Ammon's horn (tissue), 1 donor: Measurements from ENCODE around the gene INSYN1.
"Not testable (repeated sequence)": the region's sequence is repeated elsewhere in the genome, so short reads cannot be mapped to it uniquely, and the experiment has no call there.

Experiments
- DNase-seq: peaks from one replicate; pipeline ENCODE4 v3.0.0-alpha.2; 2016; ENCODE audit warnings: low spot score

The INSYN1 gene, protein sequence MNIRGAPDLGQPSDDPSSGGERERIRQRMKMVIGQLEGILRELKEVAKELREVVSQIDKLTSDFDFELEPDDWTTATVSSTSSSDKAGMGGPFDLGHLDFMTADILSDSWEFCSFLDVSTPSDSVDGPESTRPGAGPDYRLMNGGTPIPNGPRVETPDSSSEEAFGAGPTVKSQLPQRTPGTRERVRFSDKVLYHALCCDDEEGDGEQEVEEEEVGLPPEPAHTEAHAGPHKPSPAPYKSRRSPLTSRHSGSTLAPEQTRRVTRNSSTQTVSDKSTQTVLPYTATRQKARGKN

DNA sequence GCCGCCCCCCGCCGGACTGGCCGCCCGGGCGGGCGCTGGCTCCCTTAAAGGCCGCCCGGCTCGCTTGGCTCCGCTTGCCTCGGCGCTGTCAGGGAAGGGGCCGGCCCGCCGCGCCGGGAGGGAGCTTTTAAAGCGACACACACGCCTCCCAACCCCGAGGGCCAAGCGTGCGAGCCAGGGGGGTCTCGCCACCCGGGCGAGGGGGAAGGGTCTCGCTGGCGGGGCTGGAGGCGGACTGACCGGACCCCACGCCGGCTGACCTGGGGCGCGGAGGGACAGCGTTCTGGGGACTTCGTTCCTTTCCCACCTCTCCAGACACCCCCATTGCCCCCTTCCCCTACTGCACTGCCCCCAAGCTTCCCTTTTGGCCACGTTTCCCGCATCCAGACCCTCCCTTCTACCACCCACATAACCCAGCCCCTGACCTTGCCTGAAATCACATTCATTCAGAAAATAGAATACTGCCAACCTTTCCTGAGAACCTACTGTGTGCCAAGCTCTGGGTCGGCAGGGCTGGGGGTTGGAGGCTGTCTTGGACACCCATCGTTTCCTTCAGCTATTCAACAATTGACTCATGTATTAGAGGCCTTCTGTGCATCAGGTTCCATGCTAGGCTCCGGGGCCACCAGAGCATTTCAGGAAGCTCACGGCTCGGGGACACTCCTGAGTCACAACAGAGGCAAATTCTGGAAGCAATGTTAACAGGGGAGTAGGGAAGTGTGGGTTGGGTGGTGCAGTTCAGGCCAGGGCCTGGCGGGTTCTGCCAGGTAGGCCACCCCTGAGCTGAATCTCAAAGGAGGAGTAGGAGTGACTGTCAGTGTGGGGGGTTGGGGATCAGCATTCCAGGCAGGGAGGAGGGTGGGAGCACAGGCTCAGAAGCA lies at the start of gene INSYN1:
TSS of gene INSYN1 (minus strand) at position 102 of the 881 bp plus-strand sequence. CDS start 2,221 bp downstream, outside the sequence.
- peak; percentile 59 for DNase-seq

DNA sequence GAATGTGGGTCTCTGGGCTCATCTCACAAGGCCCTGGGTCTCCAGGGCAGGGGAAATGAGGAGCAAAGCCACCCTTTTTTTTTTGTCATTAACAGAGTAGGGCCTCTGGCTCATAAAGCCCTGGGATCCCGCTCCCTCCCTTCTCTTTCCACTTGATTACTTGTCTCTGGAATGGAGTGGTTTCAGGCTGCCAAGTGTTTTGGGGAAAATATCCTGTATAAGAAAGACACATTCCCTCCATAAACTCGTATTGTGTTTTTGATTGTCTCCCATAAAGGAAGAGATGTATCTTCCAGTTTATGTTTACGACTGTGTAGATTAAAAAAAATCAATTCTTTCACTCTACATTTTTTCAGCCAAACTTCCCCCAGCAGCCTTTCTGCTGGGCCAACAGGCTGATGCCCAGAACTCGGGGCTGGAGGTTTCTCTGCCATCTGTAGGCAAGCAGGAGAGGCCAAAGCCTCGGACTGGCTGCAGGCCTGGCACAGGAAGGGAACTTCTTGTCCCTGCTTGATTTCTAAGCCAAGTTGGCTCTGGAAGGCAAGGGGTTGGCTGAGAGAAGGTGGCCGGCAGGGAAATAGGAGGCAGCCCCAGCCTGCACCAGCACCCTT lies 49.4 kb upstream of the INSYN1 start:
- DNase-seq: peak; percentile 80

DNA sequence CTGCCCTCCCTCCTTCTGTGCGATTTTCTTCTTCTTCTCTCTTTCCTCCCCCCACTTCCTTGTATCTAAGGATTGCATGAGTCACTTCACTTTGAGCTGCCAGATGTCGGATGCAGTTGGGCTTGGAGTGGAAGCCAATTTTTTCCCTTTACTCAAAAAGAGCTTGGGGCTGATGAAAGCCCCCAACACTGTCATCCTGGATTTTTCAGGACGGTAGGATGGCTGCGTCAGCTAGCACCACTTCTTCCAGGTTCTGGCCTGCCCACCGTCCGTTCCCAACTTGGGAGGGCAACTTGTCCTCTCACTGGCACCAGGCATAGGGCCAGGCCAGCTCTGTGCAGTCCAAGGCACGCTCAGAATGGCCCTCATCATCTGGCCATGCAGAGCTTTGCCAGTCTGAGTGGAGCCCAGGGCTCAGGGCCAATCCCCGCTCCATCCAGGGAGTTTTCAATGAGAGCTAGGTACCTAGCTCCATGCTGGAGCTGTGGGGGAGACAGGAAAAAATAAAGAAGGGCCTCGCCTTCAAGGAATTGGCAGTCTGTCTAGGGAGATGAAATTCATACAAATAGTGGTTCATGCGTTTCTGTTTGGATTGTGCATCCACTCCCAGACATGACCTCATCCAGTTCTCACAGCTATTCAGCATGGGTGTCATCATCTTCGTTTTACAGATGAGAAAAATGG lies 47.7 kb upstream of the INSYN1 start:
- peak; percentile 83 for DNase-seq

DNA sequence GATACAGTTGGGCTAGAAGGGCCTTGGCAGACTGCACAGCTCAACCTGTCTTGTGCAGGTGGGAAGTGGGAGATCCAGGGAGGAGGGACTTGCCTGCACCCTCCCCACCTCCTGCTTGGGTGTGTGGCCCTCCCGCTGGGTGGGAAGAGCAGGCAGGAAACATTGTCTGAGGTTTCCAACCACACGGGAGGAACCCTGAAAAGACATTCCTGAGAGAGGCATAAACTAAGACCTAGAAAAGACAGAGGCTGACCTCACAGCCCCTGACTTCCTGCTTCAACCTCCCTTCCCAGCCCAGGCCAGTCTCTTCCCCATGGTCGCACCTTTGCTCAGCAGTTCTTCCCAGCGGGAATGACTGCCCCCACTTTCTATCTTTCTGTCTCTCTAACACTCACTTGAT lies 46.3 kb upstream of the INSYN1 start:
- no peak for DNase-seq

DNA sequence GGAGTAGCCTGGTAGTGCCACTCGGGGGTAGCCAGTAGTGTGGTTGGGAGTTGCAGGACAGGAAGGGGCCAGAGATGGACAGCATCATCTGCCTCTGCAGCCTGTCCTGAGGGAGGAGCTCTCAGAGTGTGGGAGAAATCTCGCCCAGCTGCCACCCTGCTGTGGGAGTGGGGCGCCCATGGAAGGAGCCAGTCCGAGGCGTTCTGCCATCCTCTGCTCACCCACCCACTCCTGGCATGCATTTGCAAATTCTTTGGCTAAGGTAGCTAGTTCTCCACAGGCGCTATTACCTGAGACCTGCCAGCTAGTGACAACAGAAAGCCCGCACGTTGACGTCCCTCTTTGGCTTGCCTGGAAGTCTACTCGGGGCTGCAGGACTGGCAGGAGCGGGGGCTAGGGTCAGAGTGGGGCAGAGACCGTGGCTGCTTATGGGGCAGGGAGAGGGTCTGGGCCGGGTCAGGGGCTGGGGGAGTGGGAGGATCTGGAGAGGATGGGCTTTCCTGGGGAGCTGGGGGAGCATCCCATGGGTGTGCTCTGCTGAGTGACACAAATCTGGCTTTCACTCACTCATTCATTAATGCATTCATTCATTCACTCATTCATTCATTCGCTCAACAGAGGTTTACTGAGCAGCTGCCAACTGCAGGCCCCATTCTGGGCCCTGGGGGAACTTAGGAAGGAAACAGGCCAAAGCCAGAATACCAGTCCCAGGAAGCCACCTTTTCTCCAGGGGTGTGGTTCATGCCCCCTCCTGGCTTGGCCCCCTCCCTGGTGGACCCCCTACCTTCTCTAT lies 44.4 kb upstream of the INSYN1 start:
- DNase-seq: no peak

DNA sequence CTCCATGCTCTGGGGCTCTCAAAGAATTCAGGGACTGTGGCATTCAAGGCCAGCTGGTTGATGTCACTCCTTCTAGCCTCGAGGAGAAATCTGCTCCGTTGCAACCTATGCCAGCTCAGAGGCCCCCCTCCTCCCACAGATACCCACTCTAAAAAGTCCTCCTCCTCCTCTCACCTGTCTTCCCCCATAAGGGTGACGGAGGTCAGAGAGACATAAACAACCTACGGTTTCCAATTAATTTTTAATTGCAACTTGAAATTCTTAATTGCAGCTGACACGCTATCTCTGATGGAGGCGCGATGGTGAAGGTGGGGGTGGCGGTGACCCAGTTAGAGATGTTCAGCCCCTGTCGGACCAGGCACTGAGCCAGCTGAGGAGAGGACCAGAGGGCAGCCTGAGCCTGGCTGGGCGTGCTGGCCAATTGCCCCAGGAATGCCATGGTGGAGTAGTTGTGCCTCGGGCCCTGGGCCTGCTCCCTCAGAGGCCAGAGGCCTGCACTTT lies 43.2 kb upstream of the INSYN1 start:
- DNase-seq: peak; percentile 46

DNA sequence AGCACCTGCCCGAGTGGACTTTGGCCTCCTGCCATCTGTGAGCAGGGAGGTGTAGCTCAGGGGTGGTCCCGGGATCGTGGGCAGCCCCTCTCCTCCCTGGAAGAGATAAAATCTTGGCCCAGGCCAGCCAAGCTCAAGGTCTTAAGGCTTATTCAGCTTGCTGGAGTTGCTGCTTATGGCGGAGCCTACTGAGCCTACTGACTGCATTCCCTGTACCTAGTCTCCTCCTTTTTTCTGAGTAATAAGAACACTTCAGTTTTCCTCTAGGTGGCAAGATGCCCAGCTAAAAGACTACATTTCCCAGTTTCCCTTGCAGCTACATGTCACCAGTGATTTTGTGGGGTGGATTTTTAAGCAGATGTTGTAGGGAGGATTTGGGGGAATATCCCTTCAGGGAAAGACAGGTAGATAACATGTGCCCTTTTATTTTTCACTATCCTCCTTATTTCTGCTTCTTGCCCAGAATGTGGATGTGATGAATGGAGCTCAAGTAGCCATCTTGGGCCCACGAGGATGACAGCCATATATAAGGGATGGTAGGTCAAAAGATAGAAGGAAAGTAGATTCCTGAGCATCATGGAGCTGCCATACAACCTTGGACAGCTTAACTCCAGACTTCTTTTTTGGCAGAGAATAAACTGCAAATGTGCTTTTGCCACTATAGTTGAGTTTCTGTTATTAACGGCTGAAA lies 41.4 kb upstream of the INSYN1 start:
- no peak for DNase-seq

DNA sequence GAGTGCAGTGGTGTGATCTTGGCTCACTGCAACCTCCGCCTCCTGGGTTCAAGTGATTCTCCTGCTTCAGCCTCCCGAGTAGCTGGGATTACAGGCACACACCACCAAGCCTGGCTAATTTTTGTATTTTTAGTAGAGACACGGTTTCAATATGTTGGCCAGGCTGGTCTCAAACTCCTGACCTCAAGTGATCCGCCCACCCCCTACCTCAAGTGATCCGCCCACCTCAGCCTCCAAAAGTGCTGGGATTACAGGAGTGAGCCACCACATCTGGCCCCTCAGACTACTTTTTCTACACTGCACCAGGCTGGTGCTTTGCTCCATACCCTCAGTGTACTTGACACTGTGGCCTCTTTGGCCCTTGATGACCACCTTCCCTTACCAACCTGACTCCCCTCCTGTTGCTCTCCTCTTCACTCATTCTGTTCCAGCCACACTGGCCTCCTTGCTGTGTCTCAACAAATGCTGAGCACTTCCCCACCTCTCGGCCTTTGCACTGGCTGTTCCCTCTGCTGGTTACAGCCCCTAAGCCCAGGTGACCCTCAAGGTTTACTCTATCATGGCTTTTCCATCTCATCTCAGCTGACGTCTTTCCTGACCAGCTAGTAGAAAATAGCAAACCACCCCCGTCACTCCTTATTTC lies 39.9 kb upstream of the INSYN1 start:
- not testable (repeated sequence) for DNase-seq

DNA sequence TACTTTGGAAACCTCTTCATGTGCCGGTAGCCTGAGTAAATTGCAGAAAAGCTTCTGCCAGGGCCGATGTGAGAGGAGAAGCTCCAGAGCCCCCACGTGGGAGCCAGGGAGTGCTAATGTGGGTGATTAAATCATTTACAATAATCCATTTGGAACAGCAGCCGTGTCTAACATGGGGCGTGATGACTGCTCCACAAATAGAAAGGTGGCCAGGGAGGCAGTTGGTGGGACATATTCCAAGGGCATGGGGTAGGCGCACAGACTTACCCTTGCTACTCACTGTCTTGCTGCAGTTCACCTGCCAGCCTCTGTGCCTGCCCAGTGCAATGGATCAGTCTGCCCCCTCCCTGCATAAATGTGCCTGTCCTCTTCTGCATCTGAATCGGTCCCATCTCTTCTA lies 39.3 kb upstream of the INSYN1 start:
- DNase-seq: no peak

DNA sequence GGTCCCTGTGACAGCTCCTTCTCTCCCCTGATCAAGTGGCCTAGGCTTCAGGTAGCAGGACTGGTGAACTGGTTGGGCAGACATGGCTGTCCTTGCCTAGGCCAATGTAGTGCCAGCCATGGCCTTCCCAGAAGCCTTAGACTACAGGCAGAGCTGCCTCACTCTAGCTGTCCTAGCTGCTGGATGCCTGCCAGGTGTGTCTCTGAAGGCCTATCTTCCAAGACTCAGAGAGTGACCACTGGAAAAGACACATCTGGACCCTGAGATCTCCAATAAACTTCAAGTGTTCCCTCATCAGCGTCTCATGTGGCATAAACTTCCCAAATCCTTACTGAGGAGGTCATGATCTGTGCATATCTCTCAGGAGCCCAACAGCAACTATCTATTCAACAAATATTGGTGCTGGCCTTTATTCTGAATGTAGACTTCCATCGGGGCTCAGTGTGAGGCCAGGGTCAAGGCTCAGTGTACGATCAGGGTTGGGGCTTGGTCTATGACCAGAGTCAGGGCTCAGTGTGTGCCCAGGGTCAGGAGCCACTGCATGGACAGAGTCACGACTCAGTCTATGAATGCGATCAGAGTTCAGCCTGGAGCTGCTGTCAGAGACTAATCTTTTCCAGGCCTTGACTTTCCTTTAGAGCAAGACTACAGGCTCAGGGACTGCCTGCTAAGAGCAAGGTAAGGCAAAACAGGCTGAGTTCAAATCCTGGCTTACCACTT lies 36.5 kb upstream of the INSYN1 start:
- DNase-seq: no peak

DNA sequence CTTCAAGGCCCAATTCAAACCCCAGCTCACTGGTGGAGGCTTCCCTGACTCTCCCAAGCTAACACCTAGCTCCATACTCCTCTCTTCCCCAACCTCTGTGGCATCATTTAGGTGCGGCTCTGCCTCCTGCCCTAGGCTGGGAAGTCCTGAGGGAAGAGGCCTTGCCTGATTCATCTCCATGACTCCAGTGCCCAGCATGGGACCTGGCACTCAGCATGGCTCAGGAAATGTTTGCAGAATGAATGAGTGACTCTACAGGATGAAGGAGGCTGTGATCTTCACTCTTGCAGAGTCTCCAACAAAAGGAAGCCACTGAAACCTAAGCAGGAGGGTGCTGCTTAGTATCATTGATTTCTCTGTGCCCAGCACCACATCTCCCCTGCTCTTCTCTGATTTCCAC lies 34.5 kb upstream of the INSYN1 start:
- no peak for DNase-seq

DNA sequence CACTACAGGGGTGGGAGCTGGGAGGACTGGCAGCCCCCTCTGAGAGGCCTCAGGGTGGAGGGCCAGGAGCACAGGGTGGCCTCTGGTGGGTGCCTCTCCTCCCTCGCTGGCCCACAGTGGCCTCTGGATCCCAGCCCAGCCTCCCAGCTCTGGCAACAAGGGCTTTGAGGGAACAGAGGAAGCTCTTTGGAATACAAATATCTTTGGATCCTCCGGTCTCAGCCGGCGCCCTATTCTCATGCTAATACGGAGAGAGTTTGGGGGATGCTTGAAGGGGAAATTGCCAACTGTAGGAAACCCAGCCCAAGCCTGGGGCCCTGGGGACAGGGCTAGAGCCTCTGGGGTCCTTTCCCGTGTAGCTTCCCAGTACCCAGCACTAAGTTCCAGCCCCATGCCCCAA lies 33.4 kb upstream of the INSYN1 start:
- peak; percentile 58 for DNase-seq

DNA sequence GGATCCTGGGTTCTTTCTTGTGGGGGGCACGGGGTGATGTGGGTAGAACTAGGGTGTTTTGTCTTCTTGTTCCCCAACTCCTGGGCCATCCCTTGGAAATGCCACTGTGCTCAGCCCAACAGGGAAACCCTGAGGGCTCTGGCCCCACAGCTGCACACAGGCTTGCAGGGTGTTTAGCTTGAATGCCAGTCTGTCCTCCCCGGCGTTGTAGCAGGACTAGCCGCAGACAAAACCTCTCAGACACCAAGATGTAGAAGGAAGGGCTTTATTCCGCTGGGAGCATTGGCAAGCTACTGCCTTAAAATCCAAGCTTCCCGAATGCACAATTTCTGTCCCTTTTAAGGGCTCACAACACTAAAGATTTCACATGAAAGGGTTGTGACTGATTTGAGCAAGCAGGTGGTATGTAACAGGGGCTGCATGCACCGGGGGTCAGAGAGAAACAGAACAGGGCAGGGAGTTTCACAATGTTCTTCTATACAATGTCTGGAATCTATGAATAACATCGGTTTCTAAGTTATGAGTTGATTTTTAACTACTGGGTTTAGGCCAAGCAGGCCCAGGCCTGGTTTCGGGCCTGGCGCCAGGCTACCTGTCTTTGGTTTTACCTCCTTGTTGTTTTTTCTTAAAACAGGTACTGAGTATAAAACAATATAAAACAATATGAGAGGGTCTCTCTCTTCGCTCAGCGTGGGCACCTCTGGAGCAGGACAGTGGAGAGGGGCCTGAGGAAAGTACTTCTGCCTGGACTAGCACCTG lies 32.3 kb upstream of the INSYN1 start:
- DNase-seq: peak; percentile 48

DNA sequence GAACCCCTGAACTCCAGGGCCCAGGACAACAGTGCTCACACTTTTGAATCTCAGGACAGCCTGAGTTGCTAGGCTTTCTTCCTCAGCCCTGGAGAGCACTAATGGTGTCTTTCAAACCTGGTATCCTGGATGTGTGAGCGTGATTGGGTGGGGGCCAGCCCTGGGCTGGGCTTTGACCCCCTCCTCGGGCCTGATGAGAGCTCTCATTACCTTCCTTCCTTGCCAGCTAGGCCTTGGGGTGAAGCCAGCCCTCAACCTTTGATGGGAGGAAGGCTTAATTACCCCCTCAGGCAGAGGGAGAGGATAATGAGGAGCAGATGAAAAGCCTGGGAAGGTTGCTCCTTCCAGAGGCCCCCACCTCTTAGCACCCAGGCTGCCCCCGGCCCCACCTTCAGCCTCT lies 31.1 kb upstream of the INSYN1 start:
- DNase-seq: peak; percentile 47

DNA sequence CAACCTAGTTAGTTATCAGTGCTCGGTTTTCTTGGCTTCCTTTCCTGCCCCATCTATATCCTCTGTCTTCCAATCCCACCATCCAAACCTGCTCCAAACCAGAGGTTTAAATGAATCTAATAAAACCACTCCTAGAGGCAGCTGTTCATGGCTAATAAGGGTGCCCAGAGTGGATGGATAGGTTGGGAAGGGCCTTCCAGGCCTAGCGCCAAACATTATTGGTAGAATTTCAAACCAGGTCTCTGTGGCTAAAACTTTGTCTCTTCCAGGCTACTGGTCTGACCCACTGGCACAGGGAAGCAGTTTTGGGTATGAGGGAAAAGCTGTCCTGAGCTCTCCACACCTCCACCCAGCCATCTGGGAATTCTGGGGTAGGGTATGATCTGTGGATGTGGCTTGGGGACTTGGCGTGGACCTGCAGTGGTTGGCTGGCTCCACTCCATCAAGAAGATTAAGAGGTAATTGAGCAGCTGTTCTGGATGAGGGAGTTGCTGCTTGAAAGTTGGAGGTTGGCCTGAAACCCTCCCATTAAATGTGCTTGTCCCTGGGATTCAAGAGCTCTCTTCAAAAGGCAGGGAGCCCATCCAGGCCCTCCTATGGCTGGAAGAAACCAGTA lies 29.3 kb upstream of the INSYN1 start:
- DNase-seq: no peak

DNA sequence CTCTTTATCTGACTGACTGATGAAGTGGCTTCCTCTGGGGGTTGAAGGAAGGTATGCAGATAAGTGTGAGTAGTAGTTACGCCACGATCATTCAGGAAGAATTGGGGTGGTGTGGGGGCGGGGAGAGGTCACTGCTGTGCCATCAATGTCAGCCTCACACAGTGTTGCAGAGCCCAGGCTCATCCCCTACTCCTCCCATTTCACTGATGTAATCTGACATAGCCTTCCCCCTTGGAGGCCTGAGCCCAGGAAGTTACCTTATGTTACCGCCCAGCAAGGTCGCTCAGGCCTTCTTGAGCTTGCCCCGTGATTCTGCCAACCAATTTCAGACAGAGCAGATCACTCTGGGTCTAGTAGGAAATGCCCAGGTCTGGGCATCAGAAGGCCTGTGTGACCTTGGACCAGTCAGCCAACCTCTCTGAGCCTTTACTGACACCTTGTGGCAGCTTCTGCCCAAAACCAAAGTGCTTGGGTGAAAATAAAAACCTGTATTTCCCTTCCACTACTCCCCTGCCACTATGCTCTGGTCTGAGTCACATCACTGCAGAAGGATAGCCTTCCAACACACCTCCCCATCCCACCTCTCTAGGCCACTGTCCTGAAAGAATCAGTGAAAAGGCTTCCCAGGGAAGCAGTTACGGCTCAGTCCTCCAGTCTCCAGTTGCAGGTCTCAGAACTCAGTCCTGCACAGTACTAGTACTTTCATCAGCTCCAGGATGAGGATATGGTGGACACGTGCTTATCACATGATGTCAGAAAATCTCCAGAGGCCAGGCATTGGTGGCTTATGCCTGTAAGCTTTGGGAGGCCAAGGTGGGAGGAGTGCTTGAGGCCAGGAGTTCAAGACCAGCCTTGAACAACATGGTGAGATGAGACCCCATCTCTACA lies 28.1 kb upstream of the INSYN1 start:
- no peak for DNase-seq

DNA sequence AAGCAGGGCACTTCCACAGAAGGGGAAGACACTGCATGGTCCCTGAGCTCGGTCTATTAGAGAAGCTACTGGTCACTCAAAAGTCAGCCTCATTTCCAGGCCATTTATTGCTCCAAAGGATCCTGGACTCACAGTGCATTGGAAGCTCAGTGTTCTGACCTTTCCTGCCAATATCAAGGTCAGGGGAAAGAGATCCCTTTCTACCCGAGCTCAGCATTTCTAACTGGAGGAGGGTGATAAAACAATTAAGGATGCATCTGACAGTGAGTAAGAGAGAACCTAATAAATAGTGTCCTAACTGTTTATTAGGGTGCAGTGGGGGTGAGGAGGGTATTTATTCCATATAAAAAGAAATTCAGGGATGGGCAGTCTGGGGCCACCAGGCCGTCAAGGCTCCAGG lies 26.8 kb upstream of the INSYN1 start:
- DNase-seq: no peak
